OCI-LY7 (cell line): ENCODE measurements around the gene LRRC4C. TPM values are rescaled to one million over a fixed set of nuclear protein-coding genes. Genes with fewer than 3 reads are reported as not detected.

Source experiments
- BruUV-seq: library from RNA; stranded (reverse); fragments of 400-500 nt; replicated peaks from 2 replicates; lab custom pipeline; 2021; lab: Mats Ljungman, UMichigan
- CTCF ChIA-PET: fragments of 300-600 bp; sonication (Branson Sonifier 250); formaldehyde crosslinking; loops from one replicate; lab custom pipeline; 2022; ENCODE audit warnings: antibody characterized with exemption; ENCODE audit not compliant: unreplicated experiment; lab: Charles Lee
- POLR2A ChIA-PET: fragments of 300-600 bp; sonication (Branson Sonifier 250); formaldehyde crosslinking; loops from one replicate; lab custom pipeline; 2022; ENCODE audit warnings: antibody characterized with exemption; lab: Charles Lee
- DNase-seq: peaks from one replicate; pipeline ENCODE4 v3.0.0-alpha.2; 2015; ENCODE audit warnings: low spot score
- H2AFZ ChIP-seq: fragments of 200-600 bp; sonication (generic), shearing (Covaris generic); 2 replicates; pipeline ENCODE4 v1.6.1; 2014; ENCODE audit warnings: mild to moderate bottlenecking, antibody characterized with exemption, low read length, moderate library complexity
- H3K27ac ChIP-seq: fragments of 200-600 bp; sonication (generic); 2 replicates; pipeline ENCODE4 v1.5.1; 2014; ENCODE audit warnings: mixed run types, low read depth, mild to moderate bottlenecking, moderate library complexity, low read length, inconsistent platforms; ENCODE audit not compliant: poor library complexity, severe bottlenecking
- H3K36me3 ChIP-seq: fragments of 200-600 bp; sonication (generic); 2 replicates; pipeline ENCODE4 v1.6.1; 2014; ENCODE audit warnings: mild to moderate bottlenecking, antibody characterized with exemption, low read length, moderate library complexity, mixed read lengths; ENCODE audit not compliant: insufficient read depth
- H3K4me1 ChIP-seq: fragments of 200-600 bp; sonication (generic); 2 replicates; pipeline ENCODE4 v1.5.1; 2014; ENCODE audit warnings: mild to moderate bottlenecking, low read length; ENCODE audit not compliant: insufficient read depth, poor library complexity, severe bottlenecking
- H3K4me2 ChIP-seq: fragments of 200-600 bp; sonication (generic); 2 replicates; pipeline ENCODE4 v1.6.1; 2014; ENCODE audit warnings: mild to moderate bottlenecking, low read length
- H3K4me3 ChIP-seq: fragments of 200-600 bp; sonication (generic); 2 replicates; pipeline ENCODE4 v1.5.1; 2014; ENCODE audit warnings: mild to moderate bottlenecking, low read depth, low read length; ENCODE audit not compliant: poor library complexity, severe bottlenecking
- H3K79me2 ChIP-seq: fragments of 200-600 bp; sonication (generic); 2 replicates; pipeline ENCODE4 v1.6.1; 2016; ENCODE audit warnings: low read depth, mild to moderate bottlenecking, low read length, moderate library complexity, mixed read lengths; ENCODE audit not compliant: insufficient read depth
- H3K9me2 ChIP-seq: fragments of 200-600 bp; sonication (generic); 2 replicates; pipeline ENCODE4 v1.6.1; 2016; ENCODE audit warnings: mild to moderate bottlenecking, low read length, mixed read lengths; ENCODE audit not compliant: insufficient read depth
- H3K9me3 ChIP-seq: fragments of 200-600 bp; sonication (generic); 2 replicates; pipeline ENCODE4 v1.6.1; 2014; ENCODE audit warnings: mild to moderate bottlenecking, mixed run types, low read length, mixed read lengths
- H4K20me1 ChIP-seq: fragments of 200-600 bp; sonication (generic); 2 replicates; pipeline ENCODE4 v1.6.1; 2014; ENCODE audit warnings: mild to moderate bottlenecking, antibody characterized with exemption, low read length, moderate library complexity, mixed read lengths; ENCODE audit not compliant: insufficient read depth
- EZH2phosphoT487 ChIP-seq: fragments of 200-600 bp; sonication (generic); IDR thresholded peaks from 2 replicates; pipeline ENCODE4 v1.6.1; 2018; ENCODE audit warnings: low read depth, borderline replicate concordance, mild to moderate bottlenecking, mixed run types, antibody characterized with exemption, low read length, moderate library complexity, mixed read lengths
- intact Hi-C: fragments of 100-400 bp; cut with micrococcal nuclease; formaldehyde crosslinking; loops from one replicate; pipeline ENCODE4 v1.10.0; 2022; ENCODE audit not compliant: unreplicated experiment
- total RNA-seq, 2 experiments: library from RNA; depleted of rRNA in 1 of 2; stranded (reverse); fragments of >200 nt in 1 of 2; shearing (Covaris generic) in 1 of 2; gene quantifications; 2 replicates each; pipeline ENCODE4 v1.2.3, GENCODE V29; 2014 to 2022
- TF ChIP-seq, protein P1 (sequence below): fragments of 200-600 bp; sonication (generic); conservative IDR thresholded peaks from 2 replicates; pipeline ENCODE4 v1.5.1; 2014; ENCODE audit warnings: mild to moderate bottlenecking, antibody characterized with exemption, low read length, moderate library complexity, mixed read lengths

The LRRC4C gene
- total RNA-seq, 2 experiments from 2014 or later = not detected

DNA sequence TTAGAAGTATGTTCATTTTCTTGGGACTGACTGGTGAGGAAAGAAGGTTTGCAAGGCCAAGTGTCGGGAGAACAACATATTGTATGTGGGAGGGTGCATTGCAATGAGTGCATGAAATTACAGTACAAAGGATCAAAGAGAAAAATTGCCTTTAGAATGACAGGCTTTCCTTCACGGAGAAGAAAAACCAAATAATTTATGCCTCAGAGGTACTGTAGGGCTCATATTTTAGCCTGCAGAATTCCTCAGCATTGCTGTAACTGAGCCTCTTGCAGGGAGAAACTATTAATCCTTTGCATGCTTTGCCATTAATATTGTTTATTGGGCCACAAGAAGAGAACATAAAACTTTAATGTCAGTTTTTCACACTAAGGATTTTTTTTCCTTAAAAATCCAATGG lies 60.1 kb downstream of the LRRC4C start:
- TF ChIP-seq, protein P1, sequence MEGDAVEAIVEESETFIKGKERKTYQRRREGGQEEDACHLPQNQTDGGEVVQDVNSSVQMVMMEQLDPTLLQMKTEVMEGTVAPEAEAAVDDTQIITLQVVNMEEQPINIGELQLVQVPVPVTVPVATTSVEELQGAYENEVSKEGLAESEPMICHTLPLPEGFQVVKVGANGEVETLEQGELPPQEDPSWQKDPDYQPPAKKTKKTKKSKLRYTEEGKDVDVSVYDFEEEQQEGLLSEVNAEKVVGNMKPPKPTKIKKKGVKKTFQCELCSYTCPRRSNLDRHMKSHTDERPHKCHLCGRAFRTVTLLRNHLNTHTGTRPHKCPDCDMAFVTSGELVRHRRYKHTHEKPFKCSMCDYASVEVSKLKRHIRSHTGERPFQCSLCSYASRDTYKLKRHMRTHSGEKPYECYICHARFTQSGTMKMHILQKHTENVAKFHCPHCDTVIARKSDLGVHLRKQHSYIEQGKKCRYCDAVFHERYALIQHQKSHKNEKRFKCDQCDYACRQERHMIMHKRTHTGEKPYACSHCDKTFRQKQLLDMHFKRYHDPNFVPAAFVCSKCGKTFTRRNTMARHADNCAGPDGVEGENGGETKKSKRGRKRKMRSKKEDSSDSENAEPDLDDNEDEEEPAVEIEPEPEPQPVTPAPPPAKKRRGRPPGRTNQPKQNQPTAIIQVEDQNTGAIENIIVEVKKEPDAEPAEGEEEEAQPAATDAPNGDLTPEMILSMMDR = no peak
- no peak for TF ChIP-seq EZH2phosphoT487
- H3K4me3 ChIP-seq = no peak overlapping the region
- CTCF ChIA-PET = no interaction called here
- no peak overlapping the region for H2AFZ ChIP-seq
- no peak overlapping the region for H3K27ac ChIP-seq
- H3K9me3 ChIP-seq = no peaks in the 10 kb centered on the region
- no peak overlapping the region for H3K4me2 ChIP-seq
- intact Hi-C loops = no loop called here
- no peaks in the 10 kb centered on the region for H4K20me1 ChIP-seq
- POLR2A ChIA-PET = no interaction called here
- DNase-seq = no peak
- no peaks in the 10 kb centered on the region for H3K9me2 ChIP-seq
- no peaks in the 10 kb centered on the region for H3K36me3 ChIP-seq
- BruUV-seq = no TSS peak
- H3K79me2 ChIP-seq = no peaks in the 10 kb centered on the region
- no peaks in the 10 kb centered on the region for H3K4me1 ChIP-seq

DNA sequence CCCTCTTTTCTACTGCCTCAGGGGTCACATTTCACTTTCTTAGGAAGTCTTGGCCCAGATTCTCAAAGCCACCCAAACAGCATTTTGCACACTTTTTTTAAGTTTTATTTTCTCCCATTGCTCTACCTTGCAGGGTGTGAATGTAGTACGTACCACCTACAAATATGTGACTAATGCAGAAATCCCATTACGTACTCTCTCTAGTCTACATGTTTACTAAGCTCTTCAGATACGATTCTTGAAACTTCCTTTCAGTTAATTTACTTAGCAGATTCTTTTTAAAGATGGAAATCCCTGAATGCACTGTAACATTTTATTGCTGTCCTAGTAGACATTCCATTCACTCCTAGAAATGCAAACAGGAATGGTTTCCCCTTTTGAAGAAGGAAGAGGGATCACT lies 61.3 kb downstream of the LRRC4C start:
- Histone ChIP-seq H3K27ac (no peak overlapping the region), H3K4me3 (no peak overlapping the region)
- BruUV-seq = no TSS peak

DNA sequence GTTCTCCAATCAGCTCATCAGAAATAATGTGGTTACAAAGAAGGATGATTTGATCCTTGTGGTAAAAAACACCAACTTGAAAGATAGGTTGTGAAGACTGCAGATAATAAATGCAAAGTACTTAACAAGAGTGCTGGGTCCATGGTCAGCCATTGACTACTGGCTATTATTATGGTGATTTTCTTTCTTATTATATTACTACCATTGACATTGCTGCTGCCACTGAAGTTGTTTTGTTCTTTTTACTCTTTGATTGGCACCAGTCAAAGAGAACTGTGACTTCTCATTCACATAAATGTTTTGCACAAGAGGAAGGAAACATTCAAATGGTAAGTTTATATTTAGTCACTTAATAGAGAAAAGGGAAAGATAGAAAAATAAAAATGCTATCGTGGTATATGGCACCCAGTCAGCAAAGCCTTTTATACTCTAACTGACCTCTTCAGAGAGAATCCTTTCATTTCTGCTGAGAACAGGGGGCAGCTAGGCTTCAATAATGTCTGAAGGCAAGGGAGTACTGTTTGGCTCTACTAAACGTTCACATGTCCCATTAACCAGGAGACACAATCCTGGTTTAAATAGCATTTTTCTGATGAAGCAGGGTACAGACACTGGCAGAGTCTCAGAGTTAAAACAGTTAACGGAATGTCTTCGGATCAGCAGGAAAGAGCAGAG lies 64.8 kb downstream of the LRRC4C start:
- Histone ChIP-seq H3K4me1 (no peaks in the 10 kb centered on the region), H3K27ac (no peak overlapping the region), H2AFZ (no peak overlapping the region), H4K20me1 (no peaks in the 10 kb centered on the region), H3K36me3 (no peaks in the 10 kb centered on the region), H3K79me2 (no peaks in the 10 kb centered on the region), H3K9me2 (no peaks in the 10 kb centered on the region), H3K9me3 (no peaks in the 10 kb centered on the region), H3K4me2 (no peak overlapping the region), H3K4me3 (no peak overlapping the region)
- intact Hi-C loops = no loop called here
- TF ChIP-seq EZH2phosphoT487 = no peak
- TF ChIP-seq, protein P1 = no peak
- POLR2A ChIA-PET = no interaction called here
- no TSS peak for BruUV-seq
- CTCF ChIA-PET = no interaction called here
- DNase-seq = no peak

More for the DNA sequence above, 61.3 kb downstream of the LRRC4C start:
- intact Hi-C loops = no loop called here
- Histone ChIP-seq H3K9me2 (no peaks in the 10 kb centered on the region), H4K20me1 (no peaks in the 10 kb centered on the region), H3K9me3 (no peaks in the 10 kb centered on the region), H3K4me2 (no peak overlapping the region), H2AFZ (no peak overlapping the region), H3K4me1 (no peaks in the 10 kb centered on the region), H3K36me3 (no peaks in the 10 kb centered on the region), H3K79me2 (no peaks in the 10 kb centered on the region)
- TF ChIP-seq, protein P1 = no peak
- no peak for TF ChIP-seq EZH2phosphoT487
- DNase-seq = no peak
- POLR2A ChIA-PET = interaction anchor here (0.5 to 0.6 kb wide), 2 partner anchors 71 to 1350 kb away, joined by 3 read pairs; no protein-coding TSS in a partner anchor
- CTCF ChIA-PET = no interaction called here
